GM18858 (cell line): ENCODE data around the gene CREBZF.

Experiments used
- ATAC-seq: cut with Tn5 transposase; IDR thresholded peaks from one replicate; pipeline ENCODE4 v1.9.1; 2021; ENCODE audit not compliant: unreplicated experiment

CREBZF gene

DNA sequence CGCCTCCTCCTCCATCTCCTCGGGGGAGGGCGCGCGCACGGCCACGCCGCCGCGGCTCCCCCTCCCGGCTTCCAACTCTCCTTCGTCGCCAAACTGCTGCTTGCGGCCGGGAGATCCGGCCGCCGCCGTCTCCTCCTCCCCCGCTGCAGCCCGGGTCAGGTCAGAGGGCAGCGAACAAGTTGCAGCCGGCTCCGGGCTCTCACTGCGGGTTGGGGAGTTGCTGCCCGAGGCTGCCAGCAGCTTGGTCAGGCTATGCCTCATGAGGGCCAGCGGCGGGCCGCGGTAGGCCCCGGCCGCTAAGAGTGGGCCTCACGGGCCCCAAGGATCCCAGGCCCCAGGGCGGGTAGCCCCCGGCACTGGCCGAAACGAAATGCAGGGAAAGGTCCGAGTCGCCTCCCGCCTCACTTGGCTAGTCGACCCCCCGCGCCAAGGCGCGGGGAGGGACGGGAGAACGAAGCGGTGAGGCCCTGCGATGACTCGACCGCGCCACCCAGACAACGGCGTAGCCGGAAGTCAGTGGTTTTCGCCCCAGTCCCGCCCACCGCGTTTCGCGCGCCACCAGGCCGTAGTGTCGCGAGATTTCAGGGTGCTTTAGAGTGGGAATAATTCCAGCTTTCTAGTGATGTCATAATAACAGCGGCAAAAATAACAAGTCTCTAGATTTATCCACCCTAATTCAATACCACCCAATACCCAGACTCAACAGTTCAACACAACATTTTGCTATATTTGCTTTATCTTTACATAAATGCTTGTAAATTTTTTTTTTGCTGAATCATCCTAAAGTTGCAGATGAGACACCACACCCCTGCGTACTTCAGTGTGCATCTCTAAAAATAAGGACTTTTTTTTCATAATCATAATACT, at the start of gene CREBZF:
TSS of gene CREBZF (minus strand) at position 515 of the 867 bp plus-strand sequence. CDS start at position 261, 254 bp downstream.
- ATAC-seq, result peak; percentile 85

- no peak for ATAC-seq
Measured at GRCh38 chr11:85712953-85713352, 48.0 kb upstream of the CREBZF start.

- no peak for ATAC-seq
Measured at GRCh38 chr11:85710917-85711316, 46.0 kb upstream of the CREBZF start.

- no peak for ATAC-seq
Measured at GRCh38 chr11:85709941-85710702, 45.2 kb upstream of the CREBZF start.

GRCh38 chr11:85705800-85706199, 40.9 kb upstream of the CREBZF start:
- ATAC-seq, result no peak

DNA sequence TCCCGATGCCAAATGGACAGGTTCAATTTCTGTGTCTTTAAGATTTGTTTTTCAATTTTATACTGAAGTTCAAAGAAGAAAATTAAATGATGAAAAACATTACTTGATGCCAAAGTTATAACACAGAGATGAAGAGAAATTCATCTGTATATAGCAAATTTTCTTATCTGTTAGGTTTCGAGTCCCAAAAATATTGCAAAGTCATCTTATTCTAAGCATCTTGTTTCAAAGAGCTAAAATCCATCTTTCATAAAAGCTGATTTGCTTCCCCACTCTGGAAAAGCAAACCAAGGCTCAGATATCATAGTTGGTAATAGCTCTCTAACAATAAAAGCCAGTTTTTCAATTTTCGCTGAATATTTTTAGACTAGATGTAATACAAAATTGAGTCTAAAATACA, 40.0 kb upstream of the CREBZF start:
- ATAC-seq, result no peak

DNA sequence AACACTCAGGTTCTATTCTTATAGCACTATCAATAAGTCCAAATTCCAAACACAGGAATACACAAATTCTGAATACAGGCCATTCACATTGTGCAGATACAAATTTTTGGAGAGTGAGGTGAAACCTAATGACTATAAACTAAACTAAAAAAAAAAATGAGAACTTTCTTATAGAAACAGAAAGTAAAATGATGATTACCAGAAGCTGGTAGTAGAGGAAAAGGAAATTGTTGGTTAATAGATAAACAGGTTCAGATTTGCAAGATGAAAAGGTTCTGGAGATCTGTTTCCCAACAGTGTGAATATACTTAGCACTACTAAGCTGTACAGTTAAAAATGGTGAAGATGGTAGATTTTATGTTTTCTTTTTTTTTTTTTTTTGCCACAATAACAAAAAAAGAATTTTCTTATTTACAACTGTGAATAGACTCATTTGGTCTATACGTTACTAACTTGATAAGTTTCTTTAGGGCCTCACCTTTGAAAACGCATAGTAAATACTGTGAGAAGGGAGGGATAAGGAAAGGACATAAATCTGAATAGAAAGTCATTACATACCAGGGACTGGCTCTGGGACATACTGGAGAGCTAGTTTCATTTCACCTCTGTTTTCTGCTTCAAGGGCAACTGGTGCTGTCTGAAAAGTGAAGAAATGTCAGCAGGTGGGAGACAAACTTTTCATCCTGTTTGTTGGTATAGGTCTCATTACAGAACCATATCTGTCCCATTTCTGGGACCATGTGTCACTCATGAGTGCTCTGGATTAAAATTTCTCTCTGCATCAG, 35.2 kb upstream of the CREBZF start:
- peak; percentile 83 for ATAC-seq

- ATAC-seq, result no peak
Measured at GRCh38 chr11:85698195-85698594, 33.3 kb upstream of the CREBZF start.

DNA sequence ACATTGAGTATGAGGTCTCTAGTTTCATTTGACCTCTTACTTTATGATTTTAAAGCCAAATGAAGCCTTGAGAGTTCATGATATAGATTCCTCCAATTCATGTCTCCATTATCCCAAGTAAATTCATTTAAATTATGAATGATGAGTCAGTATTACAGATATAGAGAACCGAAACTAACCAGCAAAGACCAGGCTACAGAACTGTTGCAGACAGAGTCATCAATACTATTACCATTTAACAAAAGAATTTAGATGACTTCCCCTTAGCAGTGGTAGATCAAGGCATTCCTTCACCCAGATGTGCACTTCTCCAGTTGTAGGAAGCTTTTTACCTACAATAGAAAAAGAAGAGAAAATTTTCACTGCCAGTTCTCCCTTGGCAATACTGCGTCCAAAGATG, 32.8 kb upstream of the CREBZF start:
- ATAC-seq, result no peak

DNA sequence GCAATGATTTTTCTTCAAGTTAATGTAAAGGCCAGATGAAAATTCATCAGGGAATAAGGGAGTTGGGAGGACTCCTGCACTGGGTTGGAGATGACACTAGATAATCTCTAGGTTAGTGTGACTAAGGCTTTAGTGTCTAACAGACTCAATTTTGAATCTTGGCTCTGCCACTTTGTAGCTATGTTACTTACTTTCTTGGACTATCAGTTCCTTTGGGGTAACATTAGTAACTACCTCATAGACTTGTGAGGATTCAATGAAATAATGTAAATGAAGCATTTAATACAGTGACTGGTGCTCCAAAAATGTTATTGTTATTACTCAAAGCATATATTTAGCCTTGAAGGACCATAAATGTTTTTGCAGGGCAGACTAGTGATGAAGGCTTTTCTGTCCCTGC, 30.6 kb upstream of the CREBZF start:
- ATAC-seq, result no peak

GRCh38 chr11:85694385-85694980, 29.6 kb upstream of the CREBZF start:
- ATAC-seq, result peak; percentile 46

DNA sequence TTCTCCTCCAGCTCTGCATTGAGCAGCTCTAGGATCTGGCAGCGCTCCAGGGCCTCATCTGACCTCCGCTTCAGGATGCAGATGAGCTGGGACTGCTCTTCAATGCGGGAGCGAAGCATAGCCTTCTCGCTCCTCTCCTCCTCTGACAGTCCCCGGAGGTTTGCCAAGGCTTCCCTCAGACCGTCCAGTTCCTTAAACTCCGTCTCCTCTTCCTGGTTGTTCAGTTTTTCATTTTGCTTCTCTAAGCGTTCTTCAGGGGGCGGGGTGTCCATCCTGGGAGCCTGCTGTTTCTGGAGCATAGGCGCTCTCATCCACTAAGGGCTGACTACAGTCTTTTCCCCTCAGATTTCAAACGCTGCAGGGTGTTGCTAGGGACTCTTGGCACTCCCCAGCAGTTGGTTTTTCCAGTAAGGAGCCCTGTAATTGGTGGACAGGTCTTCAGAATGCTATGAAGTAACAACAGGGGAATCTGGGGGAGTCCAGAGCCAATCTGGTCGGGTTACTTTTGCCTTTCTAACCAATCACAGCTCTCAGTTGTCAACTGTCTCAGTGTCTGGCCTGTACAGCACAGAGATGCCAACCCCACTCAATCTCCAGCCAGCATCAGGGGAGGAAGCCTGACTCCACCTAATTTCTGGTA, 21.0 kb upstream of the CREBZF start, which contains the start of gene CCDC89:
TSS of gene CCDC89 (minus strand) at position 376 of the 640 bp plus-strand sequence. CDS start at position 311, 65 bp downstream.
- ATAC-seq, result no peak

GRCh38 chr11:85685125-85685819, 20.3 kb upstream of the CREBZF start:
- no peak for ATAC-seq

DNA sequence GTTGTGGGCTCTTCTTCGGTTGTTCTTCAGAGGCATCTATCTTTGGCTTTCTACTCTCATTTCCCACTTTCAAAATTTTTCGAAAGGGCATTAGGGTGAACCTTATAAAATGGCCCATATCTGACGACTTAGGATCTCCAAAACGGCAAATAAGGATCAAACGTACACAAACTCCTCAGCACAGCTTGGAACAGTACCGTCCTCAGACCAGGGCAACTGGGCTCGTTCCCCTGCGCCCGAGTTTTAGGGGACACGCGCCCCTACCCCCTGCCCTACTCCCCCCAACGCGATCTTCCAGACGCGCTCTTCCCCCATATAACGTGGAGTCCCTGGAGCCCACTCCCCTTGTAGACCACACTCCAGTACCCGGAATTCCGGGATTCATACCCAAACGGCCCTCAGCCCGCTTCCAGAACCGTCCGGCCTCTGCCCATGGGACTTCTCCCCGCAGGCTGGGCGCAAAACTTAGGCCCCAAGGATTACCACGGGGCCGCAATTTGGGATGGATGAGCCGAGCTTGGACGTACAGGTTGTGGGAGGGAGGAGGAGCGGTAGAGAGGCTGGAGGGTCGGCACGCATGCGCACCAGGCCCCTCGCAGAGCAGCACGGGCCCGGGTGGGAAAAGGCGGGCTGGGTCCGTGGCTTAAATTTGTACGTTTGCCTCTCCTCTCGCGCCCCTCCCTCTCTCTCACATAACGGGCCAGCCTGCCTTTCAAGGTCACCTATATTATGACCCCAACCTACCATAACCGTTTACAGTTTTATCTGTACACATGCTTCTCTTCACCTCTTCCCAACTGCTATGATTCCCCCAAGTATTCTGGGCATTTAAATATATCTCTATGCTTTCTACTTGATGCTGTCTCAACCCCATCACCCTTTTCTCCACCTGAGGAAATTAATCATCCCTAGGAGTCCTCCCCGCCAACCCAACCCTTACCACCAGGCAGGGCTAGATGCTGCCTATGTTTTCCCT, 17.7 kb upstream of the CREBZF start:
- peak; percentile 61 for ATAC-seq

DNA sequence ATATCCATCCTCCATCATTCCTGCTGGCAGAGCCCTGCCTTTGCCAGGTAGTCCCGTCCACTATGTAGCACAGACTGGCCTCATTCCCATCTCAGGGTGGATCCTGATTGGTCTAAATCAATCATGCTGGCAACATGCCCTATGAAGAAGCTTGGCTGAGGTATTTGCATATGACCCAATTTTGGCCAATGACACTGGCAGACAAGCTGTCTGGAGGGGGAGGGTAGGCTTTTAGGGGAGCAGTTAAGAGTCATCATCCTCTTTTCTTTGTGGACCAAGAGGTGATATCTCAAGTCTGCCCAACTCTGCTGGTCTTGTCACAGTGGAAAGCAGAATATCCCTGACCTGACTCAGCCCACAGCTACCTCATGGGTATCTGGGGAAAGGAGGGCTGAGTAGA, 16.0 kb upstream of the CREBZF start:
- ATAC-seq, result no peak

GRCh38 chr11:85679576-85679975, 14.6 kb upstream of the CREBZF start:
- no peak for ATAC-seq

GRCh38 chr11:85673393-85673792, 8.5 kb upstream of the CREBZF start:
- ATAC-seq, result no peak

GRCh38 chr11:85672105-85672902, 7.4 kb upstream of the CREBZF start:
- ATAC-seq, result no peak
